Measurements from ENCODE around the gene SLC9C2. TPM values are rescaled to one million over a fixed set of nuclear protein-coding genes. Genes with fewer than 3 reads are reported as not detected.
"Not testable (repeated sequence)": the region's sequence is repeated elsewhere in the genome, so short reads cannot be mapped to it uniquely, and the experiment has no call there.

SLC9C2 gene
- total and polyA plus RNA-seq, 8 donors, result 2.6 TPM; not detected in 7

DNA sequence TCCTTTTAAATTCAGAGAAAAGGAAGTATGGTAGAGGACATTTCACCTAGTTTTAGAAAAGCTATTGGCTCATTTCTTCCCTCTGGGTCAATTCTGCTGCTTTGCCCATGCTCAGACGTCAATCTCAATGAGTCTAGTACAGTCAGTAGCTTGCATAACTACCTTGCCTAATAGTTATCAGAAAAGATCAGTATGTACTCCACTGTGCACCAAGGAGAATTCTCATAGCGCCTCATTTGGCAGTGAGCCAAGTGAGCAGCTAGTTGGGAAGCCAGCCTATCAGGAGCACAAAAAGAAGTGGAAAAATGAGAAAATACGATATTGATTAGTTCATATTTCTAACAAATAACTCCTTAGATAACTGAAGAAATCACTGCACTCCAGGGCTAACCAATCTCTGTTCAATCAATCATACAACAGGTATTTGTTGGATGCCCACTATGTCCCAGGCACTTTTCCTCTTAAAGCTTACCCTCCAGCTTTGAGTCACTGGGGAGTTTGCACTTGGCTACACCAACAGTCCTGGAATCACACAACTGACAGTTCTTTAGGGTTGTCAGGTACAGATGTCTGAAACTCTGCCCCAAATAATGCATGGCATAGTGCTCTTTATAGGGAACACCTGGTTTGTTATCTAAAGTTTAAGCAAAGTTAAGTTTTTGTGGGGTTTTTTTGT lies 75.6 kb downstream of the SLC9C2 start:
- intact Hi-C loops (cut with DNase I; ENCODE audit: low total_unique reads), result no loop called here
- no peak for DNase-seq
- H3K4me1 ChIP-seq, result peaks cover 0 to 12% (median 1%) of the 10 kb centered on the region in 4 donors
- H3K9me3 ChIP-seq, result no peaks in the 10 kb centered on the region
- TF ChIP-seq POLR2A (IDR thresholded peaks at IDR 0.05), result no peak
- no peak for TF ChIP-seq CTCF (IDR thresholded peaks at IDR 0.05)
- no peak for TF ChIP-seq POLR2AphosphoS5 (IDR thresholded peaks at IDR 0.05)
- no peak for TF ChIP-seq EP300 (IDR thresholded peaks at IDR 0.05)
- 51 to 64% (median 54%) methylated on average over 3 of the region's 3 CpGs for WGBS, 5 donors
- no peak overlapping the region for H3K27ac ChIP-seq
- no peaks in the 10 kb centered on the region for H3K36me3 ChIP-seq
- H3K27me3 ChIP-seq, result no peaks in the 10 kb centered on the region
- no peak overlapping the region for H3K4me3 ChIP-seq

DNA sequence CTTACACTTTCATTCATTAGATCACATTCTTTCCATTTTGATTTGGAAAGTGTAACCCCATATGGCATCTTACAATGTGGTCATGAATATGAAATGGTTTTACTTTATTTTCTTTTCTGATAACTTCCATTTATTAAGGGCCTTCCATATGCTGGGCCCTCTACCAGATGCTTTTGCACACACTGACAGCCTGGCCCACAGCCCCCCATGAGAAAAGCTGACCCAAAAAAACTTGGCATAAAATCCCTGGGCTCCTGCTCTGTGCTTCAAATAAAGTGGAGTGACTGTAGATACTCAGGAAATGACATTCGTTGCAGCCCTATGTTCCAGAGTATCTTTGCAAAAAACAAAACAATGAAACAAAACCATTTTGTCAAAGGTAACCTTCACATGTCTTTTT lies 76.9 kb downstream of the SLC9C2 start:
- intact Hi-C loops (cut with DNase I; ENCODE audit: low total_unique reads), result no loop called here
- 58 to 81% (median 70%) methylated on average over 1 of the region's 1 CpG for WGBS, 5 donors
- no peak overlapping the region for H3K4me3 ChIP-seq
- H3K36me3 ChIP-seq, result no peaks in the 10 kb centered on the region
- H3K4me1 ChIP-seq, result no peaks in the 10 kb centered on the region
- H3K9me3 ChIP-seq, result no peaks in the 10 kb centered on the region
- no peaks in the 10 kb centered on the region for H3K27me3 ChIP-seq
- no peak for DNase-seq
- H3K27ac ChIP-seq, result no peak overlapping the region
- TF ChIP-seq POLR2AphosphoS5 (IDR thresholded peaks at IDR 0.05) (no peak), POLR2A (IDR thresholded peaks at IDR 0.05) (no peak), CTCF (IDR thresholded peaks at IDR 0.05) (no peak), EP300 (IDR thresholded peaks at IDR 0.05) (no peak)

- Histone ChIP-seq H3K9me3 (no peaks in the 10 kb centered on the region), H3K27ac (no peak overlapping the region), H3K4me3 (no peak overlapping the region), H3K4me1 (no peaks in the 10 kb centered on the region), H3K36me3 (no peaks in the 10 kb centered on the region), H3K27me3 (no peaks in the 10 kb centered on the region)
- 87 to 97% (median 90%) methylated on average over 3 of the region's 3 CpGs for WGBS, 5 donors
- intact Hi-C loops (cut with DNase I; ENCODE audit: low total_unique reads), result no loop called here
- TF ChIP-seq POLR2AphosphoS5 (IDR thresholded peaks at IDR 0.05) (no peak), POLR2A (IDR thresholded peaks at IDR 0.05) (no peak), EP300 (IDR thresholded peaks at IDR 0.05) (no peak), CTCF (IDR thresholded peaks at IDR 0.05) (no peak)
- no peak for DNase-seq
Measured at GRCh38 chr1:173523329-173523728, 79.5 kb downstream of the SLC9C2 start.

DNA sequence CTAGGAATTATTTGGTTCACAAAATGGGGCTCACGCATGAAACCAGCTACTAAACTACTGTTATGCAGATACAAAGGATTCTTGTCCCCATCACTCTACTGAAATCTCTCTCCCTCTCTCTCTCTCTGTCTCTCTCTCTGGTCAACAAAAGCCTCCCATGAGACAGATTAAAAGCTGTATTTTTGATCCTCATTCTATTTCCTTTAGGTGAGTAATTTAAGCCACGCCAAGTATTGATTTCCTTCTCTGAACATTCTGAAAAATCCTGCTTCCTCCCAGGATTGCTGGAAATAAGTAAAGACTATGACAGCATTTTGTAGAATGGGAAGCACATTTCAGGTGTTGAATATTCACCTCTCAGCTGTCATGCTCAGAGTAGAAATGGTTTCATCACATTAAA lies 82.1 kb downstream of the SLC9C2 start:
- 75 to 88% (median 76%) methylated on average over 2 of the region's 2 CpGs for WGBS, 5 donors
- Histone ChIP-seq H3K4me1 (no peaks in the 10 kb centered on the region), H3K27me3 (no peaks in the 10 kb centered on the region), H3K4me3 (no peak overlapping the region), H3K9me3 (no peaks in the 10 kb centered on the region), H3K27ac (no peak overlapping the region), H3K36me3 (no peaks in the 10 kb centered on the region)
- intact Hi-C loops (cut with DNase I; ENCODE audit: low total_unique reads), result no loop called here
- TF ChIP-seq POLR2A (IDR thresholded peaks at IDR 0.05) (no peak), CTCF (IDR thresholded peaks at IDR 0.05) (no peak), POLR2AphosphoS5 (IDR thresholded peaks at IDR 0.05) (no peak), EP300 (IDR thresholded peaks at IDR 0.05) (no peak)
- no peak for DNase-seq

DNA sequence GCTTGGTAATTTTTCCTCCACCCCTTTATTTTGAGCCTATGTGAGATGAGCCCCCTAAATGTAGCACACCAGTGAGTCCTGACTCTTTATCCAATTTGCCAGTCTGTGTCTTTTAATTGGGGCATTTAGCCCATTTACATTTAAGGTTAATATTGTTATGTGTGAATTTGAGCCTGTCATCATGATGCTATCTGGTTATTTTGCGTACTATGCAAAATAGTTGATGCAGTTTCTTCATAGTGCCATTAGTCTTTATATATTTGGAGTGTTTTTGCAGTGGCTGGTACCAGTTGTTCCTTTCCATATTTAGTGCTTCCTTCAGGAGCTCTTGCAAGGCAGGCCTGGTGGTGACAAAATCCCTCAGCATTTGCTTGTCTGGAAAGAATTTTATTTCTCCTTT lies 88.4 kb downstream of the SLC9C2 start:
- H3K36me3 ChIP-seq; H3K9me3 ChIP-seq; H3K27ac ChIP-seq; DNase-seq; H3K27me3 ChIP-seq; H3K4me1 ChIP-seq; H3K4me3 ChIP-seq; intact Hi-C loops (cut with DNase I; ENCODE audit: low total_unique reads): not testable (repeated sequence)
- WGBS, 5 donors, result 92 to 100% (median 98%) methylated on average over 1 of the region's 1 CpG
